Pons (tissue), 1 donor: Measurements from ENCODE around the gene BTG2.

Experiments used
- DNase-seq: peaks from one replicate; pipeline ENCODE4 v3.0.0-alpha.2; 2016; ENCODE audit warnings: low spot score

The BTG2 gene

DNA sequence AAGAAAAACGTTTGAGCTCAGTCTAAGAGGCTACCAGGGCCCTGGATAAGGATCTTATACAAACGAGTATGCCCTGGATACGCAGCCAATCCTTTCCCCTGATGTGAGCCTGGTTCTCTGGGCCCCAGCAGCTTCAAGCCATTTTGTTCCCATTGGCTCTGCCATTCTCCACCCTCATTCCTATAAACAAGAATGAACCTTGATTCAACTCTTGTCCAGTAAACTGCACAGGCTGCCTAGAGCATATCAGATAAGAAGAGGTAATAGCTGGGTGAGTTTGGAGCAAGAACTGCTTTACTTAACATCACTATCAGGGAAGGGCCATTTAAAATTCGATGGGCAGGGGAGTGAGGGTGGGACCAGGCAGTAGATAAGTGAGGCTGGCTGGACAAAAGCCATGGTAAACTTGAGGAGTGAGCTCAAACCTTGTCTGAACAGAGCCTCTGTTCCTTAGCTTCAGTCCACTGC lies 11.3 kb downstream of the BTG2 start:
- no peak for DNase-seq

DNA sequence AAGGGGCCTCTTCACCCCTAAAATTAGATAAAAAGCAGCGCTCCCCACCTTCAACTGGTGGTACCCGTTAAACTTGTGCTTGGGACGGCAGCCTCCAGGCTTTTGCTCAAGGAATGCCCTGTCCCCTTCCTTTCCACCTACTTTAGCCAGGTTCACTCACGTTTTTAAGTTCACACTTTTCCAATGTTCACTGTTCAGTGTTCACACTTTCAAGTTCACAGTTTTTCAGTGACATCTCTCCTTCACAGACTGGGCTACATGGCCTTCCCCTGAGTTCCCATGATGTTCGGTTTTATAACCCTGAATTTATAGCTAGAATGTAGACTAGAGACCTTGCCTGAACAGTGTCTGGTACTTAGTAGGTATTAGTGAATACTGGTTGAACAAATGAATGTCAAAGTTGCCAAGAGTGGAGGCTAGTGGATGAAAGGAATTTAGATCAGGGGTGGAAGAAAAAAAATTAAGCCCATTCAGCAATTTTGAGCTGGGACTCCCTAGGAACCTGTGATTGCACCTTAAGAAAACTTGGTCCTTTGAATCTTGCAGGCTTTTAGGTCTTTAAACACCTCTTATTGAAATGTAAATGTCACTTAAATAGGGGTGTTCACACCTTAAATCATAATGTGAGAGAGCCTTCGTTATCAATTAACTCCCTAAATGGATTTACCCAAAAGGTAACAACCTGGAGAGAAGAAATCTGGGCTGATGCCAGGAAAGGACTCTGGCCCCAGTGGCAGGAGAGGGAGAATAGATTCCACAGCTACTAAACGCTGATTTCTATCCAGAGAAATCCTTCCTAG lies 12.3 kb downstream of the BTG2 start:
- DNase-seq = no peak

DNA sequence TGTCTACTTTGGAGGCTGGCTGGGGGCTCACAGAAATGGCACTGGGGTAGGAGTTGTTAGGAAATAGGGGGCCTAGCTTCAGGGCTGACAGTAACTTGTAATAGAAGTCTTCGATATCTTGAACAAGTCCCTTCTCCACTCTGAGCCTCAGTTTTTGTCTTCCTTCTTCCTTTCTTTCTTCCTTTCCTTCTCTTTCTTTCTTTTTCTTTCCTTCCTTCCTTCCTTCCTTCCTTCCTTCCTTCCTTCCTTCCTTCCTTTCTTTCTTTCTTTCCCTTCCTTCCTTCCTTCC lies 12.9 kb downstream of the BTG2 start:
- DNase-seq = no peak

DNA sequence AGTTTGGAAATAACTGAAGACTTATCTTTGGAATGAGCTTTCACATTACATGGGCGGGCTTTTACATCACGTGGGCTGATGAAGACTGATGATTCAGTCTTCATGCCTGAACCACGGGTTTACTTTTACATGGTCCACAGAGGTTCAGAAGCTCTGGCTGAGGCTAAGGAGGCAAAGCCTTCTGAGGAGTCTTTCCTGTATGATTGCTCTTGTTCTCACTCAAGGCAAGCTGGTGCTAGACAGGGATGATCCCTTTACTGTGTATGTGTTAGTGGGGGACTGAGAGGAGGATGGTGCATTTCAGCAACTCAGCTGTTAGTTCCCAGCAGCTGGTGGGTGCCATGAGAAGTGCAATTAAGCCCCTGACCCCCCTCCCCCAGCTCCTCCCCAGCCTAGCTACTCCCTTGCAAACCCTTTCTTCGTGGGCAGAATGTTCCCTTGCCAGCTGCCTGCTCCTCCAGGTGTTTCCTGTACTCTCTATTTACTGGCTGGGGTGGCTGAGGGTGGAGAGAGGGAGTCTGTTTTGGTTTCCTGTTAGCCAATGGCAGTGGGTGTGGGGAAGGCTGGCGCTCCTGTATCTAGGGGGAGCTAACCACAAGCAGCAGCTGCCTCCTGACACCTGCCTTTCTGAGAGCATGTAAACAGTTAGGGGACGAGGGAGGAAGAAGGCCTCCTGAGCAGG lies 15.4 kb downstream of the BTG2 start:
- no peak for DNase-seq

DNA sequence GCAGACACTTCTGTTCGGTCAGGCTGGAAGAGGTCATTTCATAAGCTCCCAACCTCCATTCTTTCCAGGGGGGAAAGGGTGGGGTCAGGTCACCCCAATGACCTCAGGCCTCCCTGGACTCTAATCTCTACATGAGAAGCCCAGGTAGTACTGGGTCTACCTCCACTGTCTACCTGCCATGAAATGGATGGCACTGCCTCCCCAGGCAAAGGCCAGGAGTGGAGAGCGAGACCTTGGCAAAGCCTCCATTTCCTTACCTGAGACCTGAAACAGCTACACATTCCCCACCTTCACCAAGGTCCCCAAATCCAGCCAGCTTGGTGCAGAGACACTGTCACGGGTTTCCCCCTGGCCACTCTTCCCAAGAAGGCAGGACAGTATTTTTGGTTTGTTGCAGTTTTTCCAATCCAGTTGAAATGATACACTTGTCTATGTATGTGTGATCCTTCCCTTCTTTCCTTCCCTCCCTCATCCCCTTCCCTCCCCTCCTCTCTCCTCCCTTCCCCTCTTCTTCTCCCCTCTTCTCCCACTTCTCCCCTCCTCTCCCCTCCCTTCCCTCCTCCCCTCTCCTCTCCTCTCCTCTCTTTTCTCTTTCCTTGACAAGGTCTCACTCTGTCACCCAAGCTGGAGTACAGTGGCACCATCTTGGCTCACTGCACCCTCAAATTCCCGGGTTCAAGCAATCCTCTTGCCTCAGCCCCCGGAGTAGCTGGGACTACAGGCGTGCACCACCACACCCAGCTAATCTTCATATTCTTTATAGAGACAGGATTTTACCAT lies 16.1 kb downstream of the BTG2 start:
- no peak for DNase-seq

DNA sequence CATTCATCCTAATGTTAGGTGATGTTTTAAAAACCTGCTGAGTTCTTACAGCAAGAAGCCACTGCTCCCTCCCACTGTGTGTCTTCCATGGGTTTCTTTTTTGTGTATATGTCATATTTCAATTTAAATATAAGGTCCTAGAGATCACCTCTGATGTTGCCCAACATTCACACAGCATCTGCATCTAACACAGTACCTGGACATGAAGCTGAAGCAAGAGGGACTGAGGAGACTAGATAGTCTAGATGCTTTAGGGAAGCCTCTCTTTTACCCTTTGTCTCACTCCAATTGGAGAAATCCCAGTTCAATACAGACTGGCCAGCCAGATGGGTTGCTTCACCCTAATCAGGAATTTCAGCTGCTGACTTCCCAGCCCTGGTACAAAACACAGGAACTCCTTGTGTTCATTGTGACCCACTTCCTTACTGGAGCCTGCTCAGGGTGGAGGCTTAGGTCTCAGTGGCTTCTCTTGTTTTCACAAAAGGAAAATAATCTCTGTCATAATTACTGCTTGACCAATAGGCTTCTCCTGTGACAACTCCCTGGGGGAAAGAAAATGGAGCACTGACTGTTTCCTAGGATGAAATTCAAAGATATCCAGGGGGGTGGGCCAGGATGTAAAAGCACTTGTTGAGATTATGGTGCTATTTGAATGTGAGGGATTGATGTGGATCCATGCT lies 17.3 kb downstream of the BTG2 start:
- peak; percentile 56 for DNase-seq

DNA sequence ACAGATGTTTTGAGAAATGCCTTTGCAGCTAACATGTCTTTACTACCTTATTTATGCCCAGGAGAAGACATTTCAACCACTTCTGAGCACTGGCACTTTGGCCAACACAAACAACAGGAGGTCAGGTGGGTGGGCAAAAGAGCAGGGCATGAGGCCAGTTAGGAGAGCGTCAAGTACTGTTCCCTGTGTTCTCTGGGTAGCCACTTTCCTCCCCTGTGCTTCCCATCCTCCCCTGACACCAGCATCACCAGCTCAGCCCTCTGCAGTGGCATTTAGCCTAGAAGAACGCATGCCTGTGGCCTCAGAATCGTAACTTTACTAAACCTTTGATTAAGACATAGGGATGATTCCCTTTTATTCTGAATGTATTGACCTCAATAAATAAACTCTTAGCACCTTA lies 18.3 kb downstream of the BTG2 start:
- DNase-seq = no peak

DNA sequence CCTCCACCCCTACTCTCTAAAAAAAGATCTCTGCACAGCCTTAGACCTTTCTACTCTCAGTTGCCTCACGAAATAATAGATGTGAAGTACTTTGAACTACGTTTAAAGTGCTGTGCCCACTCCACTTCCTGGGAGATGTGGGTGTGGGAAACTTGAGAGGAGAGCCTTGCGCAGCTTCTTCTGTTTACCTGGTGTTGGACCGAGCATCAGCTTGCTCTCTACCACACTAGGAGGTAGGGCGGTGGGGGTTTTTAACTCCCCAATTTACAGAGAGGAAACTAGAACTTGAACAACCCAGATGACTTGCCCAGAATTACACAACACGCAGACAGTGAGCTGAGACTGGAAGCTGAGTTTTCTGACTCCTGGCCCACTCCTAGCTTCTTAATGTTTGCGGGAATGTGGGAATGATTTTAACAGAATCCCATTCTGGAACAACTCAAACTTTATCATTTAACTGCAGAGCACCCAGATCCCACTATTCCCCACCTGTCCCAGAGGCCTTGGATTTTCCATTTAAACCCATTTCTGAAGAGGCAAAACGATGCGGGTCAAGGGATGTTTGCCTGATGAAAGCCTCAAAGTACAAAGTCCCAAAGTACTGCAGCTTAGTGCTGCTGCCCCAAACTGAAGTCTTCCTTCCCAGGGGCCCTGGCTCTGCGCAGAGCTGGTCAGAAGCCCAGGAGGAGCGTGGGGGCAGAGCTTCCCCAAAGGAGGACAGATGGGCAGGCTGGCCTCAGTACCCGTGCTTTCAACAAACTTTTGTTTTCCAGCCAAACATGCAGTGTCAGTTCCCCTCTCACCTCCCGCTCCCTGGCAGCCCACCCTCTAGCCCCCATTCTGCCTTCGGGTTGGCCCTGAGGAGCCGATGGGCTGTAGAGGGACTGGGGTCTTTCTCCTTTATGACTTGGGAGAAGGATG lies 19.0 kb downstream of the BTG2 start:
- no peak for DNase-seq

DNA sequence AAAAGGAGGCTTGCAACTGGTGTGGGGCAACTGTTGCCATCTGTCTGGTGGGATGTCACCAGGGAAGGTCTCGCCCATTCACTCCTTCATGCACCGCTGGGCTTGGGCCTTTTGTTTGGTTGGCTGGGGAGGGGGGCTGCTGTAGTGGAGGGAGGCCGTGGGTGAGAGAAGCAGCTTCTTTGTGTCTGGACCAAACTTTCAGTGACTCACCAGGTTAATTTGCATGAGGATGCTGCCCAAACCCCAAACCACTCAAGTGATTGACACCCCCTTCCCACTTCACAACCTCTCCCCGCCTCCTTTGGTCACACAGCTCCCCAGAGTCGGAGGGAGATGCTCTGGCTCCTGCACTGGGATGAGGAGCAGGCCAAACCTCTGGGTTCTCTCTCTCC lies 19.7 kb downstream of the BTG2 start:
- DNase-seq = no peak

DNA sequence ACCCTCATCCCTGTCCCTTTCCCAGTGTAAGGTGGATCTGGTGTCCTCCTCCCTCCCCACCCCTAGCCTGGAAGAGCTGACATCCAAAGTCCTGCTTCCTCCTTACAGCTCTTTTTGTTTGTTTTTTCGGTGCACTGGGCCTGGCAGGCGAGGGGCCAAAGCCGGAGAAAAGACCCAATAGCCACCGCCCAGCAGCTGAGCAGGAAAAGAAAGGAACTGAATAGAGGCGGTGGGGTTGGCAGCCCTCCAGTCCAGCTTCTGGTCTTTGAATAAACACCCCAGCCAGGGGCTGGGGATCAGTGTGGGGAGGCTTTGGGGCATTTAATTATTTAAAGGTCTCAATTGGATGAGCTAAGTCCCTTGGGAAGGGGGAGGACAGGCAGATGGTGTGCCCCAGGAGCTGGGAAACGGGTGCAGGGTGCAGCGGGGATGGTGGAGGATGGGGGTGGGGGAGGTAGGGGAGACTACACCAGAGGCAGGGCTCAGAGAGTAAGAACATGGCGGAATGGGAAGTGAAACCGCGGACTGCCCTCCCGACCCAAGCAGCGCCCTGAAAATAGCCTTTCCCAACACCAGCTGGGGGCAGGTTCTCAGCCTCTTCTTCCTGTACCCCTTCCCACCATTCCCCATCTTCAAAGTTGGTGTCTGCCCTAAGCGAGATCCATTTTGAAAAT lies 20.2 kb downstream of the BTG2 start:
- DNase-seq = peak; percentile 83

DNA sequence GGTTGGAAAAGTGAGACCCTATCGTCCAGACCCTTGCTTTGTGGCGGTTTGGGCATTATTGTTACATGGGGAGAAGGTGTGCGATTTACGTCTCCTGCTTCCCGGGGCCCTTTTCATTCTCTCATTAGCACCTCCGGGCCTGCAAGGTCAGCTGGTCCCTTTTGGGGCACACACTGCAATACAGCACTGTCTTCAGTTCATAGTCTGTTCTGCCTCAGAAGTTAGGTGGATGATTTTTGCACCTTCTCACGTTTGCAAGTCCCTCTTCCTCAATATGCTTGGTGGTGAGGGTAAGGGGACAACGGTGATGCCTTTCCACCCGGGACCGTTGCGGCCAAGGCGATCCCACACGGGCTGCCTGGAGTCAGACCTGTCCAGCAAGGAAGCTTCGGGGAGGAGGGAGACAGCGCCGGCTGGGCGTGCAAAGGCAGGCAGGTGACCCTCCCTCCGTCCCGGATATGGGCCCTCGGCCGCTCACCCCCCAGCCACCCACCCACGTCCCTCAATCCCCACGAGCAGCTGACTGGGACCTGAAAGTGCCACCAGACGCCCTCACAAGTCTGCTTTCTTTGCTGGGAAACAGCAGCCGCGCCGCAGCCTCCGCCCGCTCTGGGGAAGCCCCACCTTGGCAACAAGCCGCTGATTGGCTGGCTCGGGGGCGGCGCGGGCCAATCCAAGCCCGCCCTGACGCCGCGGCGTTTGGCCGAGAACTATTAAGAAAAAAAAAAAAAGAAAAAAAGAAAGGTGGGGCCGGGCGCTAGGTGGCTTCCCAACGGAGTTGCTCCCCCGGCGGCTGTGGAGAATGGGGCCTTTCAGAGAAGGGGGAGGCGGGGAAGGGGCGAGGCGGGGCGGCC lies 21.7 kb downstream of the BTG2 start:
- DNase-seq = peak; percentile 91

DNA sequence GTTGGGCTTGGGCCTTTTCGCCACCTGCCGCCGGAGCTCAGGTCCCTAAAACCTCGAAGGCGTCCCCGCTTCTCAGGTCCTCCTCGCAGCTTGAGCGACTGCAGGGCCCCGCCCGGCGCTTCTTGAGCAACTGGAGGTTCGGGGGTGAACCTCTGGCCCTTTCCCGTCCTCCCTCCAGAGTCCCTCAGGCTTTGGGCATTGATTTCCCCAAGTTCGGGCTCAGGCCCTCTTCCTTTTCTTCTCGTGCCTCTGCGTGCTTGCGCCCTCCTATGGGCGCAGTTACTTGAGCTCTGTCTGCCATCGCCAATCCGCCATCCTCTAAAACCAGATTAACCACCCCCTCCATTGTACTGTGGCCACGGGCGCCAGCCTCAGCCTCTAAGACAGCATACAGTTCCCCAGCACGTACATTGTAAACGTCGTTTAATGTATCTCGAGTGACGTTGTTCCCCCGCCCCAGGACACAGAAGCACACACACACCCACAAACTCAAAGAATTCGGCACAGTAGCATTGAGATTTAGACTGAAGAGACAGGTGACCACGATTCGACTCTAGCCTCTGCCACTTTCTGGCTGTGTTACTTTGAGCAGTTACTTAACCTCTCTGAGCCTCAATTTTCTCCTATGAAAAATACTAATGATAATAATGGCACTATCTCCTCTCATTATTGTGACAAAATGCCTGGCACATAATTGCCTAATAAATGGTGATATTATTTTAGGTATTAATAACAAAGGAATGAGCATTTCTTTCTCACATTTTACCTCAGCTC lies 22.6 kb downstream of the BTG2 start:
- DNase-seq = peak; percentile 82

DNA sequence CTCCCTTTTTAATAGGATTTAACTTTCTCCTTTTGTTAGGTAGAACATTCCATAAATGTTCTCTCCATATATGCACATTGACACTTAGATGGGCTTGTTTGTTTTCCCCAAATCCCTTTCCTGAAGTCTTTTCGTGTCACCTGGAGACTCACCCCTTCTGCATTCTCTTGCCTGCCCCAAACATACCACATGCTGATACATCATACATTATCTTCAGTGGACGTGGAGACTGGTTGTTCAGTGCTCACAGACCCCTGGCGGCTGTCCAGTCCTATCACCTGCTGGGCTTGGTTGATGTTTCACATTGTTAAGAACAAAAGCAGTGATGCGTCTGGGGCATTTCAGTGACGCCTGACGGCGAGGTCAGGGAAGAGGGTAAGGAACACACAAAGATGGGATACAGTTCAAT lies 23.4 kb downstream of the BTG2 start:
- DNase-seq = no peak

DNA sequence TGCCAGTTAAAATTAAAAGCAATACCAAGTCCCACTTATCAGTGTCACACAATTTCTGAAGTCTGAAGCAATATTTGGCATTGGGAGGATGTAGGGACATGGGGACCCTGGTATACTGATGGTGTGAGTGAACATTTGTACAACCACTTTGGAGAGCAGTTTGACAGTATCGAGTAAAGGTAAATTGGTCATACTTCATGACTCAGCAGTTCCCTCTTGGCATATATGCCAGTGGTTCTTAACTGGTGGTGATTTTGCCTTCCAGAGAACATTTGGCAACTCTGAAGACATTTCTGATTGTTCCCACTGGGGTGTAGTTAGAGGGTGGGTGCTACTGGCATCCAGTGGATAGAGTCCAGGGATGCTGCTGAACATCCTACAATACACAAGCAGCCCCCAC lies 25.9 kb downstream of the BTG2 start:
- no peak for DNase-seq

DNA sequence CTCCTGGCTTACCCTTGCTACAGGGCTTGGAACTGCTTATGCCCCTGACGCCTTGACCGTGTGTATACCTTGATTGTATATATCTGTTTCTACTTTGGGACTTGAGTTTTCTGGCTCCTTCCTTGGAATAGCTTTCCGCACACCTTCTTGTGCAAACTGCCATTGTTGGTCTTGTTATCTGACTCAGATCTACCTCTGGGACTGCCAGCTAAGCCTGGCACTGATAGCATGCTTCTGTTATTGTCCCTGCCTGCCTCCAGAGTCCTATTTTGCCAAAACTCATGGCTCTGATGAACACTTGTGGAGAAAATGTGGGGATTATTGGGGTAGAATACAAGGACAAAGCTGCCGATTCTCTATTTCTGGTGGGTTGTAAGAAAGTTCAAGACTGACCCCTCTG lies 30.2 kb downstream of the BTG2 start:
- no peak for DNase-seq

DNA sequence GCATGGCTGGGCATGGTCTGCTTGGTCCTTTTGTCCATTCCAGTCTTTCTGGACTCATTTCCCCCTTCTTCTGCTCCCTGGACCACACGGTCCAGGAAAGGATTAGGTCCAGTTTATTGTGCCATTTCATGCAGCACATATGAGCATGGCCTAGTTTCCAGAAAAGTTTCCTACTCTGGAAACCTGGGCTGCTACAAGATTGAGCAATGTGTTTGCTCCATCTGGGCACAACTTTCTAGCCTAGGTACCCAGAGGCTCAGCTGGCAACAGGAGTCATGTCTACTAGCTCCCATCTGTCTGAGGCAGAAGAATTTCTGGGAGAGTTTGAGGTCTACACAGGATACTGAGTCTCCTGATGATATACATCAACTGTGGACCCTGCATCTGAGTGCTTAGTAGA lies 30.8 kb downstream of the BTG2 start:
- no peak for DNase-seq

DNA sequence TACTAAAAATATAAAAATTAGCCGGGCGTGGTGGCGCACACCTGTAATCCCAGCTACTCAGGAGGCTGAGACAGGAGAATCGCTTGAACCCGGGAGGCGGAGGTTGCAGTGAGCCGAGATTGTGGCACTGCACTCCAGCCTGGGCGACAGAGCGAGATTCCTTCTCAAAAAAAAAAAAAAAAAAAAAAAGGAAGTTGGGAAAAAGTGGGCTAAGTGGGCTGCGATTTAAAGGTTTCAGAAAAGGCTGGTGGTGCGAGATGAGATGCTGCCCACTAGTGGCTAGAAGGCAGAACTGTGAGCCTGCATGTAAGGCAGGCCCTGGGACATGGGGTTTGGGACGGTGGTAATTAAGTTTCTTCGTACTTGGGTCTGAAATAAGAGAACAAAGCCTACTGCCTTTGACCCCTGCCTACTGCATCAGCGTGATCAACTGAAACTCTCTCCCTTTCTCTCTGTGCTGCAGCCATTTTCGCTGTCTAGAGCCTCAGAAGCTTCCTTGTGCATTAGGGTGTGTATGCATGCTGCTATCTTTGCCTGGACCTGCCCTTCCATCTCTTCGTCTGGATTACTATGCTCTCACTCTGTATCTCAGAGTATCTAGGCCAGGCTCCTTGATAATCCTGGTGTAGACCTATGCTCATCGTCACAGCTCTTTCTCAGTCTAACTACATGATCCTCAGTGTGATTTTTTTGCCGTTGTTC lies 33.2 kb downstream of the BTG2 start:
- DNase-seq = peak; percentile 78

DNA sequence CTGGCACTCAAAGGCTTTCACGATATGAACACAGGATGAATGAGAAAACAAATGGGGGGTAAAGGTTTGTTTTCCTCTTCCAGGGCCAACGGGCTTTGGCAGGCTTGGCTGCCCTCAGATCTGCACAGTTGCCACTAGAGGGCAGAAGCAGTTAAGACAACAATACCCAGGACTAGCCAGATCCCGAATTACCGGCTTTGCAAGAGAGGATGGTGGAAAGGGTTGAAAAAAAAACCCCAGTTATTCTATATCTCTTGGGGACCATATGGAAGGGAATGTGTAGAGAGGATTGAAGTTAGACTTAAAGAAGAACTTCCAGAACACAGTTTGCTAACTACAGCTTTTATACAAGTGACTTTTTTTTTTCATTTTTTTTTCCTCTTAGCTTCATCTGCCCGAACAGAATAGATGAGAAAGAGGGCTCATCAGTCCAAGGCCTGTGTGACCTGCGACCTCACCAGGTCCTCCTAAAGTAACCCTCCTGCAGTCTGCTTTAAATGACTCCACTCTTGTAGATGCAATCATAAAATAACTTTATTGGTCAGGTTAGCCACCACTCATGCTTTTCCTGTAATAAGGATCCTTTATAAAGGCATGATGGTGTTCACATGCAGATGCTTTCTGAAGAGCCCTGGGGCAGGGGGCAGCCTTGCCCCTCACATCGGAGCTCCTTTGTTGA lies 34.9 kb downstream of the BTG2 start:
- peak; percentile 94 for DNase-seq
